Measurements from ENCODE around the gene RAD21L1.

The RAD21L1 gene

GRCh38 chr20:1225783-1226654, at the start of gene RAD21L1:
TSS of gene RAD21L1 (plus strand) at chr20:1226044. CDS start at chr20:1228454, 2,410 bp downstream.
- DNase-seq (ENCODE audit: low read depth) = peak; percentile 54

GRCh38 chr20:1177680-1178079, 48.2 kb upstream of the RAD21L1 start:
- no peak for DNase-seq (ENCODE audit: low read depth)

GRCh38 chr20:1178103-1178502, 47.7 kb upstream of the RAD21L1 start:
- DNase-seq (ENCODE audit: low read depth) = no peak

- no peak for DNase-seq (ENCODE audit: low read depth)
These were observed 47.2 kb upstream of the RAD21L1 start for GRCh38 chr20:1178623-1179022.

GRCh38 chr20:1180949-1181348, 44.9 kb upstream of the RAD21L1 start:
- no peak for DNase-seq (ENCODE audit: low read depth)

- DNase-seq (ENCODE audit: low read depth) = no peak
These were observed 43.7 kb upstream of the RAD21L1 start for GRCh38 chr20:1182106-1182505.

- no peak for DNase-seq (ENCODE audit: low read depth)
These were observed 42.7 kb upstream of the RAD21L1 start for GRCh38 chr20:1183153-1183552.

- DNase-seq (ENCODE audit: low read depth) = no peak
These were observed 41.6 kb upstream of the RAD21L1 start for GRCh38 chr20:1184260-1184637.

- DNase-seq (ENCODE audit: low read depth) = no peak
These were observed 41.1 kb upstream of the RAD21L1 start, which contains the start of gene TMEM74B for GRCh38 chr20:1184638-1185315. TSS of gene TMEM74B (minus strand) at chr20:1184981. CDS start at chr20:1183801, 1,180 bp downstream.

GRCh38 chr20:1185316-1185741, 40.5 kb upstream of the RAD21L1 start:
- no peak for DNase-seq (ENCODE audit: low read depth)

- DNase-seq (ENCODE audit: low read depth) = no peak
These were observed 40.0 kb upstream of the RAD21L1 start for GRCh38 chr20:1185790-1186334.

- no peak for DNase-seq (ENCODE audit: low read depth)
These were observed 39.4 kb upstream of the RAD21L1 start for GRCh38 chr20:1186367-1186991.

- no peak for DNase-seq (ENCODE audit: low read depth)
These were observed 38.2 kb upstream of the RAD21L1 start for GRCh38 chr20:1187605-1188171.

- DNase-seq (ENCODE audit: low read depth) = no peak
These were observed 37.5 kb upstream of the RAD21L1 start for GRCh38 chr20:1188347-1188746.

GRCh38 chr20:1189827-1190226, 36.0 kb upstream of the RAD21L1 start:
- no peak for DNase-seq (ENCODE audit: low read depth)

GRCh38 chr20:1190847-1191246, 35.0 kb upstream of the RAD21L1 start:
- no peak for DNase-seq (ENCODE audit: low read depth)

- DNase-seq (ENCODE audit: low read depth) = no peak
These were observed 34.5 kb upstream of the RAD21L1 start for GRCh38 chr20:1191299-1191698.

GRCh38 chr20:1195226-1195625, 30.6 kb upstream of the RAD21L1 start:
- no peak for DNase-seq (ENCODE audit: low read depth)

- DNase-seq (ENCODE audit: low read depth) = no peak
These were observed 29.2 kb upstream of the RAD21L1 start for GRCh38 chr20:1196634-1197033.

GRCh38 chr20:1197801-1198200, 28.0 kb upstream of the RAD21L1 start:
- no peak for DNase-seq (ENCODE audit: low read depth)

GRCh38 chr20:1198751-1199150, 27.1 kb upstream of the RAD21L1 start:
- no peak for DNase-seq (ENCODE audit: low read depth)

GRCh38 chr20:1199212-1199873, 26.5 kb upstream of the RAD21L1 start:
- no peak for DNase-seq (ENCODE audit: low read depth)
